Adrenal gland (tissue), 12 donors: ENCODE measurements around the gene ACTA2. TPM values are rescaled to one million over a fixed set of nuclear protein-coding genes. Genes with fewer than 3 reads are reported as not detected.
A peak's percentile ranks its signal among the peaks of the same experiment; 100 is the strongest.

ENCODE experiments used
- DNase-seq, 7 donors: peaks; one replicate each; pipeline ENCODE4 v3.0.0-alpha.2; 2019 to 2020
- H3K27ac ChIP-seq, 5 donors: fragments of 200-600 bp; sonication (generic) in 4 of 5; 1 replicate in 3 of 5; 2 replicates in 2 of 5; pipeline versions ENCODE4 v1.5.1 to v1.8.0; 2016 to 2020; ENCODE audit warnings: mild to moderate bottlenecking in 1 of 5
- H3K27me3 ChIP-seq: fragments of 200-600 bp; 2 replicates; pipeline ENCODE4 v1.8.0; 2021
- H3K36me3 ChIP-seq, 2 donors: fragments of 200-600 bp; replicated peaks in 1 of 2; 1 replicate in 1 of 2; 2 replicates in 1 of 2; pipeline versions ENCODE4 v1.5.1 to v1.8.0; 2018 to 2022
- H3K4me1 ChIP-seq, 2 donors: fragments of 200-600 bp; replicated peaks in 1 of 2; 1 replicate in 1 of 2; 2 replicates in 1 of 2; pipeline versions ENCODE4 v1.5.1 to v1.8.0; 2018 to 2021
- H3K4me3 ChIP-seq, 4 donors: fragments of 200-600 bp; sonication (generic) in 3 of 4; one replicate each; pipeline ENCODE4 v1.5.1; 2016 to 2018
- H3K9me3 ChIP-seq, 3 donors: fragments of 200-600 bp; sonication (generic) in 1 of 3; replicated peaks in 1 of 3; 1 replicate in 2 of 3; 2 replicates in 1 of 3; pipeline versions ENCODE4 v1.5.1 to v1.8.0; 2016 to 2021
- CTCF ChIP-seq, 6 experiments: fragments of 450-650 bp in 4 of 6; fragments of 200-600 bp in 2 of 6; sonication (generic) in 1 of 6; IDR thresholded peaks; 1 replicate in 5 of 6; 2 replicates in 1 of 6; pipeline versions ENCODE4 v1.5.1 to v1.8.0; 2016 to 2021; ENCODE audit warnings: antibody characterized with exemption in 6 of 6, mild to moderate bottlenecking in 2 of 6, moderate library complexity in 1 of 6
- POLR2A ChIP-seq, 2 donors: fragments of 450-650 bp; IDR thresholded peaks; one replicate each; pipeline ENCODE4 v1.6.1; 2017; ENCODE audit warnings: antibody characterized with exemption in 2 of 2, mild to moderate bottlenecking in 2 of 2, moderate library complexity in 1 of 2
- WGBS, 4 donors: extraction: QIAGEN DNeasy Blood & Tissue Kit in 2 of 4; methylation state at CpG; one replicate each; pipeline versions ENCODE4 v1.1.5 to v1.1.7; 2013 to 2017; 5-methylcytosine and 5-hydroxymethylcytosine counted together
- intact Hi-C, 2 donors: fragments of 100-400 bp; cut with DNase I; formaldehyde crosslinking; loops; one replicate each; pipeline versions ENCODE4 v1.14.1 to v1.15.0; 2022 to 2023
- polyA plus RNA-seq, 3 donors: library from polyadenylated mRNA; stranded (reverse); fragments of 200-250 nt in 2 of 3; fragments of 350-450 nt in 1 of 3; fragmentation: Illumina TruSeq in 1 of 3; extraction: RNeasy Lipid Tissue Mini Kit (QIAGEN cat#74804) in 1 of 3; gene quantifications; one replicate each; pipeline ENCODE4 v1.2.3, GENCODE V29; 2013 to 2014
- total RNA-seq, 9 donors: library from RNA; depleted of rRNA in 4 of 9; stranded (reverse); fragments of >200 nt in 4 of 9; fragments of 120-200 nt in 1 of 9; fragmentation: NEBNext Ultra II Directional in 1 of 9; extraction: Animal tissue kit (Norgen Biotek cat#: 25700) in 1 of 9; gene quantifications; one replicate each; pipeline versions ENCODE4 v1.1.0 to v1.2.4, GENCODE V29; 2013 to 2023
- donor health status: healthy with polysubstance abuse.
- donor health status: Bipolar disorder and iron deficiency.
- donor health status: DM: yes; HTN: yes; CAD: no.
- donor health status: DM: no; HTN: no; CAD: no.
- donor health status: DM: no; HTN: no; CAD: no.
- donor health status: DM: yes; HTN: yes; CAD: no.

ACTA2 gene
- total and polyA plus RNA-seq, 12 donors, result 48.5 to 529 (median 320) TPM

DNA sequence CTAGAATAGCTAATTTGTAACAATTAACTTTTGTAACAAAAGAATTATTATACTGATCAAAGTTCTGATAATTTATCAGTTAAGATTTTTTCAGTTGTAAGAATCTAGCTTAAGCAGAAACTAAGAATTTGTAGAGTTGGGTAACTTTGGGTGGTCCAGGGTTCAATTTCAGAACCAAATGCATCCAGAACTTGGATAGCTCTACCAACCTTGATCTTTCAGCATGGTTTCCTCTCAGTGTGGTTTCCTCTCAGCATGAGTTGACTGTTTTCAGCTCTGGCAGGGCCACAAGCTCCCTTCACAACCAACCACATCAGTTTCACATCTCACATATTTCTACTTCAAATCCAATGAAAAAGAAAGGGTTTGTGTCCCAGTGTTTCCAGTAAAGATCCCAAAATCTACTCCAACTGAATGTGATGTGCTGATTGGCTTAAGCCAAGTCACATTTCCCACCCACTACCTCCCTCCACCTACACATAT lies 34.7 kb upstream of the ACTA2 start:
- TF ChIP-seq CTCF (IDR thresholded peaks at IDR 0.05) (peak in 1 of 6 experiments; percentile 5), POLR2A (IDR thresholded peaks at IDR 0.05) (no peak)
- H3K27me3 ChIP-seq, result no peaks in the 10 kb centered on the region
- no peaks in the 10 kb centered on the region for H3K9me3 ChIP-seq
- no peaks in the 10 kb centered on the region for H3K36me3 ChIP-seq
- H3K27ac ChIP-seq, result peak overlapping the region in 2 of 5 donors; percentile 17 to 18
- no peak overlapping the region for H3K4me3 ChIP-seq
- intact Hi-C loops, result loop anchor here (2.0 to 5.0 kb wide), 2 partner anchors 45 to 46 kb away; no protein-coding TSS in a partner anchor
- peaks cover 5 to 42% of the 10 kb centered on the region in 2 donors for H3K4me1 ChIP-seq
- no peak for DNase-seq

GRCh38 chr10:88986549-88987242 lies 34.1 kb upstream of the ACTA2 start:
- Histone ChIP-seq H3K9me3 (no peaks in the 10 kb centered on the region), H3K4me1 (peaks cover 5 to 42% of the 10 kb centered on the region in 2 donors), H3K36me3 (no peaks in the 10 kb centered on the region), H3K27ac (peak overlapping the region in 1 of 5 donors; percentile 17), H3K4me3 (no peak overlapping the region), H3K27me3 (no peaks in the 10 kb centered on the region)
- intact Hi-C loops, result loop anchor here (2.0 to 5.0 kb wide), 2 partner anchors 44 to 46 kb away; no protein-coding TSS in a partner anchor
- TF ChIP-seq POLR2A (IDR thresholded peaks at IDR 0.05) (no peak), CTCF (IDR thresholded peaks at IDR 0.05) (peak; percentile 66 to 93 (median 85))
- peak in 5 of 7 donors; percentile 29 to 51 (median 44) for DNase-seq
- WGBS, 4 donors, result 14 to 21% (median 16%) methylated on average over 2 of the region's 2 CpGs

DNA sequence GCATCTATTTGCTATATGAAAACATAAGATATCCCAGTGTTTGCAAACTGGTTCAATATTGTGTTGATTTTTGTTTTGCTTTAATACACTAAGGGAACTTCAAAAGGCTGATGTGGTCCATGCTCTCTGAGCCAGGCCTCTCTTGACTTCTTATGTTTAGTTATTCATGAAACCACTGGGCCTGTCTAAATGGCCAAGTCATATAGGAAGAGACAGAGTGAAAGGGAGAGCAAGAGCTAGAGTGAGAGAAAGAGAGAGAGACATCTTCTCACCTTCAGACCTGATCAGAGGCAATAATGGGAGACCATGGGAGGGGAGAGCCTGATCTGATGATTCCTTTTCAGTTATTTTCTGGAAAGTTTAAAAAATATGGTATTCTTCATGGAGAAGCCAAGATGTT lies 32.0 kb upstream of the ACTA2 start:
- H3K27ac ChIP-seq, result no peak overlapping the region
- TF ChIP-seq CTCF (IDR thresholded peaks at IDR 0.05) (no peak), POLR2A (IDR thresholded peaks at IDR 0.05) (no peak)
- intact Hi-C loops, result no loop called here

DNA sequence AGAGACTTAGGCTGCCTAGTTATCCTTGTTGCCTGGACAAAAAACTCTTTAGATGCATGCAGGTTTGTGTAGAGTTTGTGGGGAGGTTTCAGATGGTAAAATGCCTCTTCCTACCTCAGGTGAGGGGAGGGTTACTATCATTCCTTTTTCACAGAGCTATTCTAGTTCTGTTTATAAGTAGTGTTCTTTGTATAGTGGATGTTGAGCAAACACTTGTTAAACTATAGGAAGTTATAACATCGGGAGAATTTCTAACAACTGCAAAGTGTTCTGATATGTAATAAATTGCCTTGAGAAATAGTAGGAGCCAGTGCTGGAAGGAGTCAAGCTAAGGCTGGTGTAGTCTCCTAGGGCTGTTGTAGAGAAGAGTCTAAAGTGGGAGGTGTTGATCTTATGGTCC lies 31.4 kb upstream of the ACTA2 start:
- TF ChIP-seq POLR2A (IDR thresholded peaks at IDR 0.05) (no peak), CTCF (IDR thresholded peaks at IDR 0.05) (no peak)
- H3K4me1 ChIP-seq, result peaks cover 21 to 57% of the 10 kb centered on the region in 2 donors
- no peak overlapping the region for H3K27ac ChIP-seq
- no peak for DNase-seq
- no peaks in the 10 kb centered on the region for H3K27me3 ChIP-seq
- WGBS, 4 donors, result 75 to 91% (median 86%) methylated on average over 1 of the region's 1 CpG
- intact Hi-C loops, result no loop called here
- H3K4me3 ChIP-seq, result no peak overlapping the region
- no peaks in the 10 kb centered on the region for H3K36me3 ChIP-seq
- H3K9me3 ChIP-seq, result no peaks in the 10 kb centered on the region

More for the DNA sequence above, 32.0 kb upstream of the ACTA2 start:
- H3K36me3 ChIP-seq, result no peaks in the 10 kb centered on the region
- peaks cover 19 to 56% of the 10 kb centered on the region in 2 donors for H3K4me1 ChIP-seq
- no peaks in the 10 kb centered on the region for H3K9me3 ChIP-seq
- no peaks in the 10 kb centered on the region for H3K27me3 ChIP-seq
- H3K4me3 ChIP-seq, result no peak overlapping the region
- DNase-seq, result no peak
